ENCODE measurements around the gene CYSLTR1. TPM values are rescaled to one million over a fixed set of nuclear protein-coding genes. Genes with fewer than 3 reads are reported as not detected.

The CYSLTR1 gene
- 10 to 100 TPM in 1 of 4 donors, 1 to 10 TPM in 3; 2.9 to 10.6 (median 4.4) TPM for total RNA-seq

GRCh38 chrX:78327370-78328086 lies at the start of gene CYSLTR1:
Gene CYSLTR1 (minus strand): TSS chrX:78327611. CDS start chrX:78273746, 53,865 bp downstream.
- DNase-seq (ENCODE audit: low spot score) (no peak), ATAC-seq (ENCODE audit: low FRiP score) (no peak)
- TF ChIP-seq CTCF (IDR thresholded peaks at IDR 0.05) = no peak

- TF ChIP-seq CTCF (IDR thresholded peaks at IDR 0.05) = no peak
- no peak for DNase-seq (ENCODE audit: low spot score)
- no peak for ATAC-seq (ENCODE audit: low FRiP score)
Measured at GRCh38 chrX:78377186-78377585, 49.8 kb upstream of the CYSLTR1 start.

- DNase-seq (ENCODE audit: low spot score) (no peak), ATAC-seq (ENCODE audit: low FRiP score) (no peak)
- no peak for TF ChIP-seq CTCF (IDR thresholded peaks at IDR 0.05)
Measured at GRCh38 chrX:78375894-78376293, 48.5 kb upstream of the CYSLTR1 start.

GRCh38 chrX:78366576-78366975 lies 39.2 kb upstream of the CYSLTR1 start:
- TF ChIP-seq CTCF (IDR thresholded peaks at IDR 0.05) = no peak
- DNase-seq (ENCODE audit: low spot score) = no peak
- no peak for ATAC-seq (ENCODE audit: low FRiP score)

GRCh38 chrX:78357342-78358055 lies 30.1 kb upstream of the CYSLTR1 start:
- DNase-seq (ENCODE audit: low spot score) = no peak
- ATAC-seq (ENCODE audit: low FRiP score) = no peak
- no peak for TF ChIP-seq CTCF (IDR thresholded peaks at IDR 0.05)

GRCh38 chrX:78333521-78333920 lies 6.1 kb upstream of the CYSLTR1 start:
- no peak for TF ChIP-seq CTCF (IDR thresholded peaks at IDR 0.05)

GRCh38 chrX:78331708-78332107 lies 4.3 kb upstream of the CYSLTR1 start:
- no peak for ATAC-seq (ENCODE audit: low FRiP score)
- no peak for DNase-seq (ENCODE audit: low spot score)
- TF ChIP-seq CTCF (IDR thresholded peaks at IDR 0.05) = no peak

More at GRCh38 chrX:78333521-78333920, 6.1 kb upstream of the CYSLTR1 start:
- no peak for DNase-seq (ENCODE audit: low spot score)
- peak; percentile 23 for ATAC-seq (ENCODE audit: low FRiP score)
